LNCAP (cell line): ENCODE results near the gene RABL3.

ENCODE experiments used
- TF ChIP-seq, protein P1 (sequence below): fragments of 450-650 bp; IDR thresholded peaks from 2 replicates; pipeline ENCODE4 v1.5.1; 2017; ENCODE audit warnings: mild to moderate bottlenecking

The RABL3 gene

DNA sequence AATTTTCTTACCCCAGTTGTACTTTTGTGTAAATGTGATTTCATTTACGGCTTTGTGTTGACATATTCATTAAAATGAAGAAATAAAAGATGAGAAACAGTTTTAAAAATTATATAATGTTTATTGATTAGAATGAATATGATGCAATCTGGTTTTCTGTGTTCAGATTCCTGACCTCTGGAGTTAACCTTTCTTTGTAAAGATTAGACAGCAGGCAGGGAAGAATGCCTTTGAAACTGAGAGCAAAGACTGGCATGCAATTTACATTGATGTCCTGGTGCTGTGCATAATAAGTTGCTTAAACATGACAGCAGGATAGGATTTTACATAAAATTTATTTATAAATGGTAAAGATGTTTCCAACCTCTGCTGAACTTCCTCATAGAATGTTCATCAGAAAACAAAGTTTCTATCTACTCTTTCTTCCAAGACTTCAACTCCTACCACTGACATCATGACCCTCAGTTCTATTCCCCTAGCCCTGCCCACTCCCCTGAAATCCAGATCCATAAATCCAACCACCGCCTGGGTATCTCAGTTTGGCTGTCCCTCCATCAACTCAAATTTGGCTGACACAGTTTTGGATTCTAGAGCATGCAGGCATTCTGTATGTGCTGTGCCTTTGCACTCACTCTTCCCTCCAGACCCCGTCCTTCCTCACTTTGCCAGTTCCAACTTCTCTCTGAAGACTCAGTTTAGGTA, 62.0 kb downstream of the RABL3 start:
- TF ChIP-seq, protein P1, sequence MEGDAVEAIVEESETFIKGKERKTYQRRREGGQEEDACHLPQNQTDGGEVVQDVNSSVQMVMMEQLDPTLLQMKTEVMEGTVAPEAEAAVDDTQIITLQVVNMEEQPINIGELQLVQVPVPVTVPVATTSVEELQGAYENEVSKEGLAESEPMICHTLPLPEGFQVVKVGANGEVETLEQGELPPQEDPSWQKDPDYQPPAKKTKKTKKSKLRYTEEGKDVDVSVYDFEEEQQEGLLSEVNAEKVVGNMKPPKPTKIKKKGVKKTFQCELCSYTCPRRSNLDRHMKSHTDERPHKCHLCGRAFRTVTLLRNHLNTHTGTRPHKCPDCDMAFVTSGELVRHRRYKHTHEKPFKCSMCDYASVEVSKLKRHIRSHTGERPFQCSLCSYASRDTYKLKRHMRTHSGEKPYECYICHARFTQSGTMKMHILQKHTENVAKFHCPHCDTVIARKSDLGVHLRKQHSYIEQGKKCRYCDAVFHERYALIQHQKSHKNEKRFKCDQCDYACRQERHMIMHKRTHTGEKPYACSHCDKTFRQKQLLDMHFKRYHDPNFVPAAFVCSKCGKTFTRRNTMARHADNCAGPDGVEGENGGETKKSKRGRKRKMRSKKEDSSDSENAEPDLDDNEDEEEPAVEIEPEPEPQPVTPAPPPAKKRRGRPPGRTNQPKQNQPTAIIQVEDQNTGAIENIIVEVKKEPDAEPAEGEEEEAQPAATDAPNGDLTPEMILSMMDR: no peak

DNA sequence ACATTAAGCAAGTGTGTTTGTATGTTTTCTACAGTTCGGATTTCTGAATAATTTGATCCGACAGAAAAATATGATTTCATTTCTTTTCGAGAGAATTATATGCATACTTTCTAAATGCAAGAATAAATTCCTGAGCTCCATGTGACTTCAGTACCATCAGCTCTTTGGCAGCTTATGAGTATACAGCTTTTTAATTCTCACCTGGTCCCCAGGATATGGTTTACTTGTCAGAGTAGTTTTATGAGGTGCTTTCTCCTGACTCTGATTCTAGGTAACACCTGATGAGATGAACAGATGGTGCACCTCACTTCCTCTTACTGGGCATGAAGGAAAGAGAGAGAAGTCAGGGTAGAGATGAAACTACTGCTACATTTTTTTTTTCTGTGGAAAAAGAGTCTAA, 63.3 kb downstream of the RABL3 start:
- TF ChIP-seq, protein P1: no peak

DNA sequence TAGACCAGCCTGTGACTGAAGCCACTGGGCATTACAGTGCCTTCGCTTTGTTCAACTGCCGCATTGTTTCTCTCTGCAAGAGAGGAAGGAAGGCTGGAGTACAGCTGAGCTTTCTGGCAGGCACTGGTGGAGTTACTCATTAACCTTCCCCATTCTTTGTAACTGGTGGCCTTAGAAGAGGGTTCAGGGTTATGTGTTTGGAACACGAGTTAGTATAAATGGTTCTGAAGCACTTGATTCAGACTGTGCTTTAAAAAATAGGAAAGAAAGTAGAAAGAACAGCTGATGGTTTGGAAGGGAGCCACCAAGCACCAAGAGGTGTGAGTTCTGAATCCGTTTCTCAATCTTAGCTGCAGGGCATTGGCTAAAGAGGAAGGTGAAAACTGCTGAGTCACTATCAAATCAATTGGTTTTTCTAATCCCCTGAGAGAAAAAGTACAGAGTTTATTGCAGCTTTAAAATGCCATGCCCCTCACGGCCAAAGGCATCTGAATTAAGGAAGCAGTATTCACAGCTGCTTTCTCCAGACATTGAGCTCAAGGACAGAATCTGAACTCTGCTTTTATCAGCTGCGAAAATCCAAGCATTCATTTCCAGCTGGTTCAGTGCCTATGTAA, 63.9 kb downstream of the RABL3 start:
- TF ChIP-seq, protein P1: no peak

DNA sequence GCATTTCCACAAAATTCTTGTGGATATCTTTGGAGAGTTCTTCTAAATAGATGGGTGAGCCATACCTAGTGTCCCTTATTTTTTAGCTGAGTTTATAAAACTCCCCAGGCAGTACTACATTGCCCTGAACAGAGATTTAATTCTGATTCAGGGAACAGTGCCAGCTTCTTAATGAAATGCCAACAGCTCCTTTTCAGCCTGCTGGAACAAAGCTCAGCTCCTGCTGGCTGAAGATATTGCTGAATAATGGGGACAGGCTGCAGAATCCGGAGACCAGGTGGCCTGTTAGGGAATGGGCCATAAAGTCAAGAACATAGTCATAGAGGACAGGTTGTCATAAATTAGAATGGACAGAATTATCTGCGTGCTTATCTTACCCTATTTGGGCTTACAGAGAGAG, 69.2 kb downstream of the RABL3 start:
- TF ChIP-seq, protein P1: no peak

DNA sequence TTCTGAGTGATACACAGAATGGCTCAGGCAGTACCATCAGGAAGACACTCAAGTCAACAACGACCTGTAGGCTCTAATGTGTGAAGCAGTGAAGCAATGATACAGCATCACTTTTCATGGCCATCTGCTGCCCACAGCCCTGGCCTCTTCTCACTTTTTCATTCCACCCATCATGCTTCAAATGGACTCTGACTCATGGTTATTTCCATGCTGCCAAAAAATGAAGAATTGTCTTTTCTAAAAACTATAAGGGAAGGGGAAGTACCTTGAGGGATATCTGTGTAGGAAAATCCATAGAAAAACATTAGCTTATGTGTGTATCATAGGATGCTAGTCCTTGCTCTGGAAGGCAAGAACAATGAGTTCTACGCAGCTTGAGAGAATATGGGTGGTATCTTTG, 71.7 kb downstream of the RABL3 start:
- TF ChIP-seq, protein P1: no peak

DNA sequence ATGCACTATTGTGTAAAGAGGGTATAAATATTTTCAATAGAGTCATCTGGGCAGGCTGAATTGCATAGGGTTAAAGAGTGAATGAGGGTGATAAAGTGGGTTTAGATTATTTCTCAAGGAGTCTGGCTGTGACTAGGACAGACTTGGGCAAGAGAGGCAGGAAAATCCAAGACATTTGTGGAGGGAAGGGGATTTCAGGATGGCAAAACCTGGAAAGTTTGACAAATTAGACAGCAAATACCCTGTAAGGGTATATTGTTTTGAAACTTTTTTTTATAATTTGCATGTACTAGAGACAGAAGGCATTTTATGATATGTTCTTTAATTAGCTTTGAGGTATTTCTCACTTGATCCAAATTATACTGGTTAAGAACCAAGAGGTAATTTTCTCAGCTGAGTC, 77.4 kb downstream of the RABL3 start:
- TF ChIP-seq, protein P1: no peak

DNA sequence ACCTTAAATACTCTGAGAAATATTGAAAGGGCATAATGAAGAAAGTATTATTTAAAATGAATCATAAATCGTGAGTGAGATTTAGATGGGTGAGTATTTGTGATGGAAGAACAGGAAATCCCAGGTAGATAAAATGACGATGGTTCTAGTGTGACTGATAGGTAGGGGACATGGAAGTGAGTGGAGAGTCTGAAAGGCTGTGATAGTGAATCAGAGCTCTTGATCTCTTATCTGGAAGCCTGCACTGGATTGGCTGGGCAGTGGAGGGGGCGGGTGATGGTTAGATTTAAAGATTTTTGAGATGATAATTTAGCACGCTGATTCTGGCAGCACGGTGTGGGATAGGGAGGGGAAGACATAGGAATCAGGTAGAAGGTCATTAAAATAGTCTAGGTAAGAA, 80.4 kb downstream of the RABL3 start:
- TF ChIP-seq, protein P1: no peak
